GM12874 (cell line): ENCODE results near the gene GALNT9.

ENCODE experiments used
- CTCF ChIP-seq: IDR thresholded peaks from 2 replicates; pipeline ENCODE4 v1.5.1; 2011; ENCODE audit warnings: low read depth, mild to moderate bottlenecking, control low read depth, low read length, moderate library complexity; ENCODE audit not compliant: insufficient read depth

GALNT9 gene

GRCh38 chr12:132225214-132225613, 104.2 kb downstream of the GALNT9 start:
- no peak for TF ChIP-seq CTCF

DNA sequence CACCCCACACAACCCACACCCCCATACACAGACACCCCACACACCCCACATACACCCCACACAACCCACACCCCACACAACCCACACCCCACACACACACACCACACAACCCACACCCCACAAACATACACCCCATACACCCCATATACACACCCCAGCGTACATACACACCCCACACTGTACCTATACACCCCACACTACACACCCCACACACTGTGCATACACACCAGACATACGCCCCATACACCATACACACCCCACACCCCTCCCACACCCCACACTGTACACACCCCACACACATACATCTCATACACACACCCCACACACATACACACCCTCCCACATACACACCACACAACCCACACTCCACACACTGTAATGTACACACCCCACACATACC, 104.9 kb downstream of the GALNT9 start:
- no peak for TF ChIP-seq CTCF

GRCh38 chr12:132222808-132223173, 106.6 kb downstream of the GALNT9 start:
- no peak for TF ChIP-seq CTCF

- TF ChIP-seq CTCF: no peak
Observed at GRCh38 chr12:132222096-132222807, 107.1 kb downstream of the GALNT9 start.

GRCh38 chr12:132219323-132219722, 110.1 kb downstream of the GALNT9 start:
- no peak for TF ChIP-seq CTCF

DNA sequence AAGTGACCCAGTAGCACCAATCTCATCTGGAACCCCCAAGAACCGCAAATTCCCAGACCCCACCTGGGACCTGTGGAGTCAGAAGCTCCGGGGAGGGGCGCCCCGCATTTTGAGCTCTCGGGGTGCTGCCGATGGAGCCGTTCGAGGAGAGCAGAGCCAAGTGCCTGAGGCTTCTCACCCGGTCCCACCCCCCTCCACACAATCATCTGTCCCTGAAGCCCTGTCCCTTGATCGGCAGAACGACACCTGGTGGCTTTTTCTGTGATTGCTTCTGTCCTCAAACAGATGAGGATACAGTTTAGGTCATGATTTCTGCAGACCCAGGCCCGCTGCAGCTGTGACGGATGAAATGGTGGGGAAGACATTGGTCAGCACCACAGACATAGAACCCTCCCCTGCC, 110.5 kb downstream of the GALNT9 start:
- no peak for TF ChIP-seq CTCF

- no peak for TF ChIP-seq CTCF
Observed at GRCh38 chr12:132218527-132218875, 110.9 kb downstream of the GALNT9 start.
